A673 (cell line): ENCODE data around the gene OR52R1.

Experiments
- CTCF ChIP-seq: fragments of 300-800, 200-600 bp; sonication (generic); conservative IDR thresholded peaks from 2 replicates; pipeline ENCODE4 v1.5.1; 2017; ENCODE audit warnings: low read depth, mild to moderate bottlenecking, antibody characterized with exemption, low read length, moderate library complexity, mixed read lengths
- EZH2 ChIP-seq: fragments of 200-600 bp; sonication (generic); IDR thresholded peaks from 2 replicates; pipeline ENCODE4 v1.6.1; 2017; ENCODE audit warnings: borderline replicate concordance, low read depth, mild to moderate bottlenecking, mixed read lengths, antibody characterized with exemption, low read length; ENCODE audit not compliant: poor library complexity, severe bottlenecking

GRCh38 chr11:4766420-4767043 is 37.6 kb downstream of the OR52R1 start:
- TF ChIP-seq CTCF (no peak), EZH2 (no peak)
